Loucy (cell line): ENCODE measurements around the gene TRNT1.

Source experiments
- EZH2phosphoT487 ChIP-seq: fragments of 200-600 bp; IDR thresholded peaks from 2 replicates; pipeline ENCODE4 v1.6.1; 2018; ENCODE audit warnings: antibody characterized with exemption, mild to moderate bottlenecking, moderate library complexity, borderline replicate concordance
- TF ChIP-seq, protein P1 (sequence below): fragments of 200-600 bp; sonication (generic); conservative IDR thresholded peaks from 2 replicates; pipeline ENCODE4 v1.5.1; 2014; ENCODE audit warnings: mild to moderate bottlenecking, antibody characterized with exemption, low read length

DNA sequence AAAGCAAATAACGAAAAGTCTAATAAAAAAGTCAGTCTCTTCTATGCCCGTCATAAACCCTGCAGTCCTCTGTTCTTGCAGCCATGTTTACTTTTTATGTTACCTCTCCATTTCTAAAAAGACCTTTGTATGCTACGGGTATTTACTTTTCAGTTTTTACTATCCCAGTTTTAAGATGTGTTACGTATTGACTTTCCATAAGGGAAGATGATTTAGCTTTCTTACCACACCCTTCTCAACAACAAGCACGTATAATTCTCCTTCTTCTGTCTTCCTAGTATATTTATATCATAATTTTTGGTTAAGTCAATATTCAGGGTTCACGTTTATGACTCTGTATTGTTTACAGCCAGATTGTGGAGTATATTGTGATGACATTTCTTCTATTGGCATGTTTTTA, 10.8 kb downstream of the TRNT1 start:
- no peak for TF ChIP-seq EZH2phosphoT487
- TF ChIP-seq, protein P1, sequence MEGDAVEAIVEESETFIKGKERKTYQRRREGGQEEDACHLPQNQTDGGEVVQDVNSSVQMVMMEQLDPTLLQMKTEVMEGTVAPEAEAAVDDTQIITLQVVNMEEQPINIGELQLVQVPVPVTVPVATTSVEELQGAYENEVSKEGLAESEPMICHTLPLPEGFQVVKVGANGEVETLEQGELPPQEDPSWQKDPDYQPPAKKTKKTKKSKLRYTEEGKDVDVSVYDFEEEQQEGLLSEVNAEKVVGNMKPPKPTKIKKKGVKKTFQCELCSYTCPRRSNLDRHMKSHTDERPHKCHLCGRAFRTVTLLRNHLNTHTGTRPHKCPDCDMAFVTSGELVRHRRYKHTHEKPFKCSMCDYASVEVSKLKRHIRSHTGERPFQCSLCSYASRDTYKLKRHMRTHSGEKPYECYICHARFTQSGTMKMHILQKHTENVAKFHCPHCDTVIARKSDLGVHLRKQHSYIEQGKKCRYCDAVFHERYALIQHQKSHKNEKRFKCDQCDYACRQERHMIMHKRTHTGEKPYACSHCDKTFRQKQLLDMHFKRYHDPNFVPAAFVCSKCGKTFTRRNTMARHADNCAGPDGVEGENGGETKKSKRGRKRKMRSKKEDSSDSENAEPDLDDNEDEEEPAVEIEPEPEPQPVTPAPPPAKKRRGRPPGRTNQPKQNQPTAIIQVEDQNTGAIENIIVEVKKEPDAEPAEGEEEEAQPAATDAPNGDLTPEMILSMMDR = no peak
